ENCODE results near the gene C9orf85. TPM values are rescaled to one million over a fixed set of nuclear protein-coding genes. Genes with fewer than 3 reads are reported as not detected.

Gene C9orf85
- total RNA-seq, 1 experiment from 2014 or later, result 14.4 TPM

DNA sequence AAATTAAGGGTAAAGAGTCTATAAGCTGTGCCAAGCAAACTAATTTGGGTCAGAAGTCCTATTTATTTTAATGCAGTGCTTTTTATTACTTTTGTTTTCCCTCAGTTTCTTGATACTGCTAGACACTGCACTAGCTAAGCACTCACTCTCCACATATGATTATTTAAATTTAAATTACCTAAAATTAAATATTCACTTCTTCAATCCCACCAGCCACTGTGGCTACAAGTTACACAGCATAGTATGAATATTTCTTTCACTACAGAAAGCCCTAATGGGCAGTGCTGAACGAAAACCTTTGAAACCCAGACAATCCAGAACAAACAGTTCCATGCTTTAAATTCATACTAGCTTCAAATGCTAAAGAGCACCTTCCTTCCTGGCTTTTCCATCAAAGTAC lies 24.1 kb upstream of the C9orf85 start:
- WGBS (ENCODE audit: extremely low coverage, insufficient read length, low lambda C conversion rate), result no CpG with 5 or more reads among the region's 1 CpG
- Histone ChIP-seq H3K14ac (ENCODE audit: insufficient read depth, low read length) (no peak overlapping the region), H3K18ac (ENCODE audit: insufficient read length, low read depth, low read length) (no peak overlapping the region), H3K79me1 (ENCODE audit: insufficient read depth, low read depth, low read length, poor library complexity, severe bottlenecking) (peaks cover 5% of the 10 kb centered on the region), H3K23me2 (ENCODE audit: insufficient read length, low read depth, low read length, poor library complexity, severe bottlenecking) (no peaks in the 10 kb centered on the region), H2AK5ac (ENCODE audit: insufficient read length, low read length) (no peak overlapping the region), H3K9me3 (ENCODE audit: control insufficient read depth, low read depth, low read length) (no peaks in the 10 kb centered on the region), H3K4me1 (ENCODE audit: insufficient read depth, low read length) (no peaks in the 10 kb centered on the region; the same call in 1 of the 2 replicates), H3K27me3 (ENCODE audit: insufficient read depth, low read length) (no peaks in the 10 kb centered on the region), H2BK12ac (ENCODE audit: insufficient read length, low read depth, low read length) (no peak overlapping the region), H2BK20ac (ENCODE audit: low read depth, low read length, poor library complexity, severe bottlenecking) (no peak overlapping the region), H3K4ac (ENCODE audit: low read depth, low read length) (no peak overlapping the region), H3T11ph (ENCODE audit: low read length) (no peak overlapping the region), H2AFZ (ENCODE audit: low read length) (no peak overlapping the region), H3K23ac (ENCODE audit: insufficient read length, low read depth, low read length) (no peak overlapping the region), H4K5ac (ENCODE audit: insufficient read length, low read depth, low read length) (no peak overlapping the region), H3K9ac (ENCODE audit: extremely low read depth, insufficient read length, low read length) (no peak overlapping the region), H3K4me2 (ENCODE audit: insufficient read depth, insufficient read length, low read length) (no peak overlapping the region), H2BK15ac (ENCODE audit: low read depth, low read length) (no peak overlapping the region), H3K79me2 (ENCODE audit: insufficient read depth, low read length) (peaks cover 47% of the 10 kb centered on the region), H3K27ac (ENCODE audit: insufficient read length, low read depth, low read length) (no peak overlapping the region), H2BK5ac (ENCODE audit: insufficient read length, low read length) (no peak overlapping the region), H4K91ac (ENCODE audit: insufficient read length, low read depth, low read length) (no peak overlapping the region), H4K20me1 (ENCODE audit: control insufficient read depth, insufficient read depth, insufficient read length) (no peaks in the 10 kb centered on the region), H3K56ac (ENCODE audit: insufficient read length, low read depth, low read length) (no peak overlapping the region), H4K8ac (replicated peaks; ENCODE audit: insufficient read length, low read depth, low read length) (no peak overlapping the region), H2BK120ac (ENCODE audit: low read depth, low read length, poor library complexity, severe bottlenecking) (no peak overlapping the region)
- Mint-ChIP-seq H3K4me1 (peaks cover 19 to 21% of the 10 kb centered on the region in 2 experiments), H3K4me3 (no peak overlapping the region), H3K9me3 (peaks cover 20 to 27% of the 10 kb centered on the region in 2 experiments; a peak in 4 of 5 replicates), H3K27me3 (ENCODE audit: low read depth) (no peaks in the 10 kb centered on the region), H3K27ac (no peak overlapping the region), H3K36me3 (ENCODE audit: insufficient read depth in 1 of 3, low read depth in 3 of 3) (peaks cover 35 to 41% (median 40%) of the 10 kb centered on the region in 3 experiments)
- no peak for DNase-seq
- TF ChIP-seq CTCF (conservative IDR thresholded peaks at IDR 0.05), result no peak

Data from H9 (cell line).